CD4-positive, alpha-beta T cell treated with Interleukin-10 for 1 hour (primary cell): ENCODE results near the gene NEU1.
"Not testable (repeated sequence)": the region's sequence is repeated elsewhere in the genome, so short reads cannot be mapped to it uniquely, and the experiment has no call there.

Experiments
- DNase-seq: peaks from one replicate; pipeline ENCODE4 v3.0.0-alpha.2; 2020

The NEU1 gene

GRCh38 chr6:31871046-31871659 lies 8.5 kb upstream of the NEU1 start:
- DNase-seq = no peak

GRCh38 chr6:31870385-31870921 lies 7.8 kb upstream of the NEU1 start:
- no peak for DNase-seq

DNA sequence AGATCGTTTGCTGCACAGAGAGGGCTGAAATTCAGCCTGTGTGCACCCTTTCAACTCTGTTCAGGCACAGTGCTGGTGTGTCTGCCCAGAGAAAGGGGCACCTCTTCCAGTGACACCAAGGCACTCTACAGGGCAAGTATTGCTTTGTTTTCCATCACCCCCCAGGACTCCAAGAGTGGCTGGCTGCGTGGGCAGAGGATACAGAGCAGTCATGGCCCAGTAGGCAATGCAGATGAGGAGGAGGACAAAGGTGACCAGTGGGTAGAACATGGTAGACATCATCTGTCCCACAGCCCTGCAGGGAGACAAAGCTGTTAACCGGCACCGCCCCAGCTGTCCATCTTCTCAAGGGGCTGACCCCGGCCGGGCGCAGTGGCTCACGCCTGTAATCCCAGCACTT lies 6.7 kb upstream of the NEU1 start:
- DNase-seq = no peak

DNA sequence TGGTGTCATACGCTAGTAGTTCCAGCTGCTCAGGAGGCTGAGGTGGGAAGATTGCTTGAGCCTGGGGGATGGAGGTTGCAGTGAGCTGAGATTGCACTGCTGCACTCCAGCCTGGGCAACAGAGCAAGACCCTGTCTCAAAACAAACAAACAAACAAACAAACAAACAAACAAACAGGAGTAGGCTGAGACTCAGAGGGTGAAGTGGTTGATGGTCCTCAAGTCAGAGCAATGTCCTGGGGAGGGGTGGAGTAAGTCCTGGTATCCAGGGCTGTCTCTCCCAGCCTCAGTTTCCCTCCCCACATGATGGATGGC lies 6.0 kb upstream of the NEU1 start:
- not testable (repeated sequence) for DNase-seq

DNA sequence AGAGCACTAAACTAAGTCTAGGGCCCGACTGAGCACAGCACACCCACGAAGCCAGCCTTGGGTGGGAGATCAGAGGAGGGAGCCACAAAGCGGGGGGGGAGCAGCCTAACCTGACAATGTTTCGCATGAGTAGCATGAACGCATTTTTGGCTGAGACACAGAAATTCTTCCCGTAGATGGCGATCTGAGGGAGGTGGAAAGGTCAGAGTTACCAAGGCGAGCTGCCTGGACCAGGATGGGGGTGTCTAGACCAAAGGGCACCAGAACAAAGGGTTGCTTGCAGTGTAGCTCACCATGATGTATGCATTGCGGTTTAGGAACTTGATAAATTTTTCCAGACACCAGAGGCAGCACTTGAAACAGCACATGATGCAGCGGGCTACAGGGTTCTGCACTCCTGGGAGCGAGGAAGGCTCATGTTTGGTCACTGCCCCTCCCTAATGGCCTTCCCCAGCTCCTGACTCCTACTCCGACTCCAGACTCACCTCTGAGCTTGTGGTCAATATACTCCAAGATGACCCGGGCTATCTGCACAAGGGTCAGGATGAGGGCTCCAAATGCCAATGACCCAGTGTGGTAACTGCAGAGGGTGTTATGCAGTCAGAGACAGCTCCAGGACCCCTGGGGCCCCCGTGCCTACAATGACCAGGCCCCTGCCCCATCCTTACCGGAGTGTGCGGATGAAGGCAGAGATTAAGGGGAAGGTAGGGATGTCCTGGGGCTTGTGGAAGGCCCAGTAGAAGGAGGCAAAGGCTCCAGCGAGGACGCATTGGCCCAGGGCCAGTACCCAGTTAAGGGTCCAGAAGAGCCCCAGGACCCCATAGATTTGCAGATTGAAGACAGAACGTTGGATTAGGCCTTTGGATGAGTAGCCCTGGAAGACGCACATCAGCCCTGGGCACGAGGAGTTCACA lies 2.8 kb upstream of the NEU1 start:
- DNase-seq = no peak

DNA sequence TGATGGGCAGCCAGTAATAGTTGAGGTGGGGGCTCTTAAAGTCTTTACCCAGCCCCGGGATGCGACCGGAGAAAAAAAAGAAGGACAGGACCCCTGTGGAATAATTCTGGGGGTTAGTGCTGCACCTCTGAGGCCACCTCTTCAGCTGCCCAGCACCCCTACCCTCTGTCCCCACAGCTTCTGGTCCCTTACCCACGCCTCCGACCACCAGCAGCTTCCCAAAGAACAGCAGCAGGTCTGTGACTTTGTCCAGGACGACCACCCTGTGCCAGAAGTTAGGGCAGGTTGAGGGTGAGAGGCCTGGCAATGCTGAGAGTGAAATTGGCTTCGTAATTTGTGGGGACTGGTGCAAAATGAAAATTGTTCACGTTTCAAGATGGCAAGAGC lies 2.2 kb upstream of the NEU1 start:
- DNase-seq = no peak

DNA sequence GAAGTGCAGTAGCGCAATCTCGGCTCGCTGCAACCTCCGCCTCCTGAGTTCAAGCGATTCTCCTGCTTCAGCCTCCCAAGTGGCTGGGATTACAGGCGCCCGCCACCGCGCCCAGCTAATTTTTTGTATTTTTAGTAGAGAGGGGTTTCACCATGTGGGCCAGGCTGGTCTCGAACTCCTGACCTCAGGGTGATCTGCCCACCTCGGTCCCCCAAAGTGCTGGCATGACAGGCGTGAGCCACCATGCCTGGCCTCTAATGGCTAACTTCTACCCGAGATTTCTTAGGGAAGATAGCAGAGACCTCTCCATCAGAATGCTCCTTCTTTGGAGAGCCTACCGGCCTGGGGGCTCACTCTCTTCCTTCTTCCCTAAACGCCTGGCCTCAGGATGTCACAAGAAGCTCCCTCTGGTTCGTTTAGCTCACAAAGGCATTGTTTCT lies 1.5 kb upstream of the NEU1 start:
- DNase-seq = not testable (repeated sequence)

GRCh38 chr6:31861919-31862343 lies 690 bp downstream of the NEU1 start:
- no peak for DNase-seq

DNA sequence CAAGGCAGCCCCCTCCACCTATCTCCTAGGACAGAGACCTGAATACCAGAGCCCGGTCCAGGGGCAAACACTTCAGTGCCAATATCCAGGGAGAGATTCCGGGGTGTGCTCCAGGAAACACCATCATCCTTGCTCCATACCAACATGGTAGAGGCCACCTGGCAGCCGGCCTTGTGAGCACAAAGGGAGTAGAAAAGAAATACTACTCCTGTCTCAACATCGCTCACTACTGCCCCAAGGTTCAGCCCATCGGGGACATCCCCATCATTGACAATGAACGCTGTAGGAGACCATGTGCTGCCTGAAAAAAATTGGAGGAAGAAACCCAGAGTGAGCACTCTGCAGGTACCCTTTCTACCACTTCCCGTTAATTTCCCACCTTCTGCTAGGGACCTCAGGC lies 1.5 kb downstream of the NEU1 start:
- no peak for DNase-seq

DNA sequence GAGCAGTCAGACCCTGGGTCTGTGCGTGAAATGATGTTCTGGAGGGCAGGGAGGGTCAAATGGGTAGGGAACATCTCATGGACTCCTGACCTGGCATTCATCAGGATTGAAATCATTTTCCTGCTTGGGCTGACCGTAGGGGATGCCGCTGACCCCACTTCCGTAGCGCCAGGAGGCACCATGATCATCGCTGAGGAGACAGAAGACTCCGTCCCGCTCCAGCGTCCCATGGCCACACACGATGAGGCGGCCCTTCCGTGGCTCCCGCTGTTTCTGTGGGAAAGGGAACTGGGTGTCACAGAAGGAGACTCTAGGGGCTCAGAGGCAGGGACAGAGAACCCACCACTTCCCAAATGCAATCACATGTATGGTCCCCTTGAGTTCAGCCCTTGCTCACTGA lies 2.3 kb downstream of the NEU1 start:
- no peak for DNase-seq

DNA sequence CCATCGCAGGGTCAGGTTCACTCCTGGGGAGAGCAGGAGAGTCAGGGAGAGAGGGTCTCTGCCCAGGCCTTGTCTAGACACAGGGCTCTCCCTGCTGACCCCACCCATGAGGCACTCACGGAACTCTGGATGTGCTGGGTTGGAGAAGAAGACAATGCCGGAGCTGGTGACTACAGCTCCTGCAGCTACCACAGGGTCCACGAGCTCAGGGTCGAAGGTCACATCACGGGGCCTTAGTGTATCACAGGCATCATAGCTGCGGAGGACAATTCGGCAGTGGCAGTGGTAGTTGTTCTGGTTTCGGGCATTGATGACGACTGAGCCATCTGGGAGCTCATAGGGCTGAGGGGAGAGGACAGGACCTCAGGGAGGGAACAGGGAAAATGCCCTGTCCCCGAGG lies 2.7 kb downstream of the NEU1 start:
- DNase-seq = no peak

DNA sequence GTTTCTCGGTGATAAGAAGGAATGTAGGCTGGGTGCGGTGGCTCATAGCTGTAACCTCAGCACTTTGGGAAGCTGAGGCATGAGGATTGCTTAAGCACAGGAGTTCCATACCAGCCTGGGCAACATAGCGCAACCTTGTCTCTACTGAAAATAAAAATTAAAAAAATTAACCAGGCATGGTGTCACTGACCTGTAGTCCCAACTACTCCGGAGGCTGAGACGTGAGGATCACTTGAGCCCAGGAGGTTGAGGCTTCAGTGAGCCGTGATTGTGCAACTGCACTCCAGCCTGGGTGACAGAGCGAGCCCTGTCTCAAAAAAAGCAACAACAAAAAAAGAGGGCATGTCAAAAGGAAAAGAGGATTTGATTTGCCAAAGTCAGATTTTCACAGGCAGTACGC lies 3.9 kb downstream of the NEU1 start:
- no peak for DNase-seq

GRCh38 chr6:31857774-31858173 lies 4.8 kb downstream of the NEU1 start:
- DNase-seq = not testable (repeated sequence)

DNA sequence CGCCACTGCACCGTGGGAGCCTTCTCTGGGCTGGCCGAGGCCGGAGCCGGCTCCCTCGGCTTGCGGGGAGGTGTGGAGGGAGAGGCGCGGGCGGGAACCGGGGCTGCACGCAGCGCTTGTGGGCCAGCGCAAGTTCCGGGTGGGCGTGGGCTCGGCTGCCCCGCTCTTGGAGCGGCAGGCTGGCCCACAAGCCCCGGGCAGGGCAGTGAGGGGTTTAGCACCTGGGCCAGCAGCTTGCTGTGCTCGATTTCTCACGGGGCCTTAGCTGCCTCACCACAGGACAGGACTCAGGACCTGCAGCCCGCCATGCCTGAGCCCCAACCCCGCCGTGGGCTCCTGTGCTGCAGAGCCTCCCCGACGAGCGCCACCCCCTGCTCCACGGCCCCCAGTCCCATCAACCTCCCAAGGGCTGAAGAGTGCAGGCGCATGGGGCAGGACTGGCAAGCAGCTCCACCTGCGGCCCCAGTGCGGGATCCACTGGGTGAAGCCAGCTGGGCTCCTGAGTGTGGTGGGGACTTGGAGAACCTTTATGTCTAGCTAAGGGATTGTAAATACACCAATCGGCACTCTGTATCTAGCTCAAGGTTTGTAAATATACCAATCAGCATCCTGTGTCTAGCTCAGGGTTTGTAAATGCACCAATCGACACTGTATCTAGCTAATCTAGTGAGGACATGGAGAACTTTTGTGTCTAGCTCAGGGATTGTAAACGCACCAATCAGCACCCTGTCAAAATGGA lies 10.5 kb downstream of the NEU1 start:
- not testable (repeated sequence) for DNase-seq

DNA sequence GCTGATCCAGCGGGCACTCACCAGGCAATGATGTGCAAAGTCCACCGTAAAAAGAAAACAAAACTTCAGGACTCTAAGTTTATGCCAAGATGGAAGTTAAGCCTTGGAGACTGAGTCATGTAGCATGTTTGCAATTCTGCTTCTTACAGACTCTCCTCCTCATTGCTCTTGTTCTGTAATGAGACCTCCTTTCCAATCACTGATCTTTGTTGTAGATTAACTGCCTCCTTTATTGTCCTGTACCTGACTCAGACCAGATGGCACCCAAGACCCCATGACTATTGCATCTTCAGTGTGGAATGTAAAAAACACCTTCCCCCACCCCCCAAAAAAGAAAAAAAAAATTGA lies 11.2 kb downstream of the NEU1 start:
- DNase-seq = no peak

- no peak for DNase-seq
Measured at GRCh38 chr6:31850765-31851484, 11.7 kb downstream of the NEU1 start.

GRCh38 chr6:31847276-31847978 lies 15.2 kb downstream of the NEU1 start:
- no peak for DNase-seq

- no peak for DNase-seq
Measured at GRCh38 chr6:31844507-31844906, 18.1 kb downstream of the NEU1 start.

- no peak for DNase-seq
Measured at GRCh38 chr6:31842053-31842452, 20.6 kb downstream of the NEU1 start.

- DNase-seq = not testable (repeated sequence)
Measured at GRCh38 chr6:31839779-31840126, 22.9 kb downstream of the NEU1 start.

DNA sequence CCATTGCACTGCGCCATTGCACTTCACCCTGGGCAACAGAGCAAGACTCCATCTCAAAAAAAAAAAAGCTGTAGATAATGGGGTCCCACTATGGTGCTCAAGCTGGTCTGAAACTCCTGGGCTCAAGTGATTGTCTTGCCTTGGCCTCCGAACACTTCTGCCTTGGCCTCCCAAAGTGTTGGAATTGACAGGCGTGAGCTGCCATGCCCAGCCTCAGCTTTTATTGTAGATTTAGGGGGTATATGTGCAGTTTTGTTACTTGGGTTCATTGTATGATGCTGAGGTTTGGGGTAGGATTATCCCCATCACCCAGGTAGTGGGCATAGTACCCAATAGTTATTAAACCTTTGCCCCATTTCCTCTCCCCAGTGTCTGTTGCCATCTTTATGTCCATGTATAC lies 23.7 kb downstream of the NEU1 start:
- DNase-seq = no peak

DNA sequence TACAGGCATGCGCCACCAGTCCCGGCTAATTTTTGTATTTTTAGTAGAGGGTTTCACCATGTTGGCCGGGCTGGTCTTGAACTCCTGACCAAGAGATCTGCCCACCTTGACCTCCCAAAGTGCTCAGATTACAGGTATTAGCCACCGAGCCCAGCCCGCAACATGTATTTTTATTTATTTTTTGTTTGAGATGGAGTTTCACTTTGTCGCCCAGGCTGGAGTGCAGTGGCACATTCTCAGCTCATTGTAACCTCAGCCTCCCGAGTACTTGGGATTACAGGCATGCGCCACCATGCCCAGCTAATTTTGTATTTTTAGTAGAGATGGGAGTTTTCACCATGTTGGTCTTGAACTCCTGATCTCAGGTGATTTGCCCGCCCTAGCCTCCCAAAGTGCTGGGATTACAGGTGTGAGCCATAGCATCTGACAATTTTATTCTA lies 24.5 kb downstream of the NEU1 start:
- not testable (repeated sequence) for DNase-seq
